SK-N-SH treated with all-trans-retinoic acid at 6 μM for 48 hours (cell line): ENCODE measurements around the gene PRUNE2.
A peak's percentile ranks its signal among the peaks of the same experiment; 100 is the strongest.

ENCODE experiments used
- ATAC-seq: fragments of 200-7000 bp; cut with Tn5 transposase; 3 replicates; pipeline ENCODE4 v1.9.1; 2020; ENCODE audit warnings: mild to moderate bottlenecking, moderate library complexity
- ARNTL ChIP-seq: fragments of 450-650 bp; formaldehyde crosslinking; IDR thresholded peaks from 2 replicates; pipeline ENCODE4 v1.5.0; 2020; ENCODE audit warnings: low read depth, mild to moderate bottlenecking, moderate library complexity, borderline replicate concordance
- CSDC2 ChIP-seq: fragments of 250-450 bp; sonication (Bioruptor Pico); IDR thresholded peaks from 2 replicates; pipeline ENCODE4 v1.5.0; 2020; ENCODE audit warnings: mild to moderate bottlenecking, moderate library complexity
- ESRRG ChIP-seq: fragments of 250-450 bp; sonication (Bioruptor Pico); IDR thresholded peaks from 2 replicates; pipeline ENCODE4 v1.6.1; 2021; ENCODE audit warnings: mild to moderate bottlenecking
- ISL1 ChIP-seq: fragments of 250-450 bp; sonication (Bioruptor Pico); IDR thresholded peaks from 2 replicates; pipeline ENCODE4 v2.1.2; 2022; ENCODE audit warnings: mild to moderate bottlenecking, moderate library complexity
- OSR1 ChIP-seq: fragments of 250-450 bp; sonication (Bioruptor Pico); IDR thresholded peaks from 2 replicates; pipeline ENCODE4 v1.8.0; 2022; ENCODE audit warnings: moderate library complexity, mild to moderate bottlenecking, inconsistent platforms
- PPARA ChIP-seq: fragments of 250-450 bp; sonication (Bioruptor Pico); IDR thresholded peaks from 2 replicates; pipeline ENCODE4 v1.5.0; 2020; ENCODE audit warnings: mild to moderate bottlenecking, borderline replicate concordance
- RARB ChIP-seq: fragments of 250-450 bp; sonication (Bioruptor Pico); IDR thresholded peaks from 2 replicates; pipeline ENCODE4 v1.8.0; 2021; ENCODE audit warnings: mild to moderate bottlenecking, moderate library complexity
- SNAI2 ChIP-seq: fragments of 250-450 bp; sonication (Bioruptor Pico); IDR thresholded peaks from 2 replicates; pipeline ENCODE4 v1.5.0; 2020; ENCODE audit warnings: mild to moderate bottlenecking, moderate library complexity
- TCF4 ChIP-seq: fragments of 250-450 bp; sonication (Bioruptor Pico); IDR thresholded peaks from 2 replicates; pipeline ENCODE4 v1.8.0; 2021; ENCODE audit warnings: mild to moderate bottlenecking, moderate library complexity, borderline replicate concordance
- TOX ChIP-seq: fragments of 250-450 bp; sonication (Bioruptor Pico); IDR thresholded peaks from 2 replicates; pipeline ENCODE4 v1.8.0; 2021; ENCODE audit warnings: mild to moderate bottlenecking, moderate library complexity, borderline replicate concordance
- ZC3H10 ChIP-seq: fragments of 250-450 bp; sonication (Bioruptor Pico); IDR thresholded peaks from 2 replicates; pipeline ENCODE4 v1.5.1; 2021; ENCODE audit warnings: mild to moderate bottlenecking, moderate library complexity
- ZFP3 ChIP-seq: fragments of 250-450 bp; sonication (Bioruptor Pico); IDR thresholded peaks from 2 replicates; pipeline ENCODE4 v1.5.0; 2020; ENCODE audit warnings: mild to moderate bottlenecking, moderate library complexity
- ZFP30 ChIP-seq: fragments of 450-650 bp; formaldehyde crosslinking; IDR thresholded peaks from 2 replicates; pipeline ENCODE4 v1.5.0; 2022; ENCODE audit warnings: mild to moderate bottlenecking, moderate library complexity
- ZNF565 ChIP-seq: fragments of 450-650 bp; formaldehyde crosslinking; conservative IDR thresholded peaks from 2 replicates; pipeline ENCODE4 v1.5.0; 2020; ENCODE audit warnings: low read depth, mild to moderate bottlenecking, moderate library complexity
- ZNF70 ChIP-seq: fragments of 450-650 bp; formaldehyde crosslinking; IDR thresholded peaks from 2 replicates; pipeline ENCODE4 v1.5.0; 2020; ENCODE audit warnings: mild to moderate bottlenecking, moderate library complexity
- ZNF8 ChIP-seq: fragments of 450-650 bp; formaldehyde crosslinking; IDR thresholded peaks from 2 replicates; pipeline ENCODE4 v1.5.0; 2020; ENCODE audit warnings: mild to moderate bottlenecking, moderate library complexity
- TF ChIP-seq, protein P1 (sequence below): fragments of 250-450 bp; sonication (Bioruptor Pico); IDR thresholded peaks from 2 replicates; pipeline ENCODE4 v1.8.0; 2020; ENCODE audit warnings: mild to moderate bottlenecking, moderate library complexity, borderline replicate concordance
- TF ChIP-seq, protein P2 (sequence below): fragments of 250-450 bp; sonication (Bioruptor Pico); IDR thresholded peaks from 2 replicates; pipeline ENCODE4 v1.8.0; 2021; ENCODE audit warnings: low read depth, mild to moderate bottlenecking, moderate library complexity, borderline replicate concordance
- TF ChIP-seq, protein P3 (sequence below): fragments of 250-450 bp; sonication (Bioruptor Pico); IDR thresholded peaks from 2 replicates; pipeline ENCODE4 v1.5.1; 2021; ENCODE audit warnings: mild to moderate bottlenecking, moderate library complexity
- TF ChIP-seq, protein P4 (sequence below): fragments of 250-450 bp; sonication (Bioruptor Pico); IDR thresholded peaks from 2 replicates; pipeline ENCODE4 v1.5.0; 2020; ENCODE audit warnings: mild to moderate bottlenecking, moderate library complexity
- TF ChIP-seq, protein P5 (sequence below): fragments of 250-450 bp; sonication (Bioruptor Pico); IDR thresholded peaks from 2 replicates; pipeline ENCODE4 v1.5.1; 2020; ENCODE audit warnings: low read depth, mild to moderate bottlenecking, moderate library complexity

The PRUNE2 gene

DNA sequence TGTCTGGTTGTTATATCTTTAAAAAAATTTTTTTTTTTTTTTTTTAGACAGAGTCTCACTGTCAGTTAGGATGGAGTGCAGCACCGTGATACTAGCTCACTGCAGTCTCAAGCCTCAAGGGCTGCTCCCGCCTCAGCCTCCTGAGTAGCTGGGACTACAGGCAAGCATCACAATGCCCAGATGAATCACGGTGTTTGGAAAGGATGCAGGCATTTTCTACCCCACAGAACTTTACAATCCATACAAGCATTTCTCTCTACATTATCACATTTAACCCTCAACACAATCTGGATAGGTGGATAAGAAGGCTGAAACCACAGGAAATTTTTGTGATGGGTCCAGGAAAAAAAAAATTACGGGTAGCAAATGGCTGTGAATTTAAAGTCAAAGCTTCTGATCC, 147.4 kb downstream of the PRUNE2 start:
- TF ChIP-seq ZNF8 (CRISPR knock-in tag) = no peak
- no peak for TF ChIP-seq PPARA (CRISPR knock-in tag)
- TF ChIP-seq ISL1 (CRISPR knock-in tag) = no peak
- TF ChIP-seq, protein P1, sequence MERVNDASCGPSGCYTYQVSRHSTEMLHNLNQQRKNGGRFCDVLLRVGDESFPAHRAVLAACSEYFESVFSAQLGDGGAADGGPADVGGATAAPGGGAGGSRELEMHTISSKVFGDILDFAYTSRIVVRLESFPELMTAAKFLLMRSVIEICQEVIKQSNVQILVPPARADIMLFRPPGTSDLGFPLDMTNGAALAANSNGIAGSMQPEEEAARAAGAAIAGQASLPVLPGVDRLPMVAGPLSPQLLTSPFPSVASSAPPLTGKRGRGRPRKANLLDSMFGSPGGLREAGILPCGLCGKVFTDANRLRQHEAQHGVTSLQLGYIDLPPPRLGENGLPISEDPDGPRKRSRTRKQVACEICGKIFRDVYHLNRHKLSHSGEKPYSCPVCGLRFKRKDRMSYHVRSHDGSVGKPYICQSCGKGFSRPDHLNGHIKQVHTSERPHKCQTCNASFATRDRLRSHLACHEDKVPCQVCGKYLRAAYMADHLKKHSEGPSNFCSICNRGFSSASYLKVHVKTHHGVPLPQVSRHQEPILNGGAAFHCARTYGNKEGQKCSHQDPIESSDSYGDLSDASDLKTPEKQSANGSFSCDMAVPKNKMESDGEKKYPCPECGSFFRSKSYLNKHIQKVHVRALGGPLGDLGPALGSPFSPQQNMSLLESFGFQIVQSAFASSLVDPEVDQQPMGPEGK (CRISPR knock-in tag) = no peak
- TF ChIP-seq ESRRG (CRISPR knock-in tag) = no peak
- TF ChIP-seq TCF4 = no peak
- no peak for TF ChIP-seq SNAI2 (CRISPR knock-in tag)
- TF ChIP-seq, protein P2, sequence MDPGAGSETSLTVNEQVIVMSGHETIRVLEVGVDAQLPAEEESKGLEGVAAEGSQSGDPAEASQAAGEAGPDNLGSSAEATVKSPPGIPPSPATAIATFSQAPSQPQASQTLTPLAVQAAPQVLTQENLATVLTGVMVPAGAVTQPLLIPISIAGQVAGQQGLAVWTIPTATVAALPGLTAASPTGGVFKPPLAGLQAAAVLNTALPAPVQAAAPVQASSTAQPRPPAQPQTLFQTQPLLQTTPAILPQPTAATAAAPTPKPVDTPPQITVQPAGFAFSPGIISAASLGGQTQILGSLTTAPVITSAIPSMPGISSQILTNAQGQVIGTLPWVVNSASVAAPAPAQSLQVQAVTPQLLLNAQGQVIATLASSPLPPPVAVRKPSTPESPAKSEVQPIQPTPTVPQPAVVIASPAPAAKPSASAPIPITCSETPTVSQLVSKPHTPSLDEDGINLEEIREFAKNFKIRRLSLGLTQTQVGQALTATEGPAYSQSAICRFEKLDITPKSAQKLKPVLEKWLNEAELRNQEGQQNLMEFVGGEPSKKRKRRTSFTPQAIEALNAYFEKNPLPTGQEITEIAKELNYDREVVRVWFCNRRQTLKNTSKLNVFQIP (CRISPR knock-in tag) = no peak
- no peak for TF ChIP-seq CSDC2 (CRISPR knock-in tag)
- no peak for TF ChIP-seq ZC3H10 (CRISPR knock-in tag)
- TF ChIP-seq, protein P3, sequence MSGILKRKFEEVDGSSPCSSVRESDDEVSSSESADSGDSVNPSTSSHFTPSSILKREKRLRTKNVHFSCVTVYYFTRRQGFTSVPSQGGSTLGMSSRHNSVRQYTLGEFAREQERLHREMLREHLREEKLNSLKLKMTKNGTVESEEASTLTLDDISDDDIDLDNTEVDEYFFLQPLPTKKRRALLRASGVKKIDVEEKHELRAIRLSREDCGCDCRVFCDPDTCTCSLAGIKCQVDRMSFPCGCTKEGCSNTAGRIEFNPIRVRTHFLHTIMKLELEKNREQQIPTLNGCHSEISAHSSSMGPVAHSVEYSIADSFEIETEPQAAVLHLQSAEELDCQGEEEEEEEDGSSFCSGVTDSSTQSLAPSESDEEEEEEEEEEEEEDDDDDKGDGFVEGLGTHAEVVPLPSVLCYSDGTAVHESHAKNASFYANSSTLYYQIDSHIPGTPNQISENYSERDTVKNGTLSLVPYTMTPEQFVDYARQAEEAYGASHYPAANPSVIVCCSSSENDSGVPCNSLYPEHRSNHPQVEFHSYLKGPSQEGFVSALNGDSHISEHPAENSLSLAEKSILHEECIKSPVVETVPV (CRISPR knock-in tag) = no peak
- TF ChIP-seq ARNTL = no peak
- TF ChIP-seq ZFP3 (CRISPR knock-in tag) = no peak
- TF ChIP-seq ZFP30 (CRISPR knock-in tag) = no peak
- TF ChIP-seq ZNF70 (CRISPR knock-in tag) = no peak
- TF ChIP-seq OSR1 (CRISPR knock-in tag) = no peak
- TF ChIP-seq RARB (CRISPR knock-in tag) = no peak
- TF ChIP-seq TOX (CRISPR knock-in tag) = no peak
- TF ChIP-seq ZNF565 (CRISPR knock-in tag) = no peak
- ATAC-seq = no peak

DNA sequence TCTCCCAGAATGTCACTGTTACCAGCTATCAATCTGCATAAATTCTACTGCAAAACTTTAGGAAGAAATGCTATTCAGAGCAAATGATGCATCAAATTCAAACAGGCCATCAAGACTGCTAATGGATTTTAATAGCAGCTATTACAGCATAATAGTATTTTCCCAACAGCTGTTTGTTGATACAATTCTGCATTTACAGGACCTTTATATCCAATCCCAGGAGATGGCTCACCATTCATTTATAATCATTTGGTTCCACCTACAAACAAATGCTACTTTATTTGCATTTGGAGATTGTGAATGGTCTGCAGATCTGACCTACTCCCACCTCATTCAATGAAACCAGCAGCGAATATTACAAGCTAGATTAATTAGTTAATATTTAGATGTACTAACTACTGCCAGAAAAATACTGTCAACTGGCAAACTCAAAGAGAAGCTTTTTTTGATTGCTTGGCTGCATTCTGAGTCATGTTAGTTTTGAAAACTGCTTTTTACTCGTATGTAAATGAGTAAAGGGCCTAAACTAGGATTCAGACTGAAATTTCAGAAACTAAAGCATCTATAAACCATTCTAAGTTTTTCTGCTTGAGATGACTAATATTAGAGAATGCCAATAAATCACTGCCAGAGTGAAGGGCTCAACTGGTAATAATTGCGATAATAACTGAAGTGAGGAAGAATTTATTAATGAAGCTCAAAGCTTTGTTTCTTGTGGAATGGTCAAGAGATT, 148.8 kb downstream of the PRUNE2 start:
- no peak for TF ChIP-seq ZFP30 (CRISPR knock-in tag)
- no peak for ATAC-seq

DNA sequence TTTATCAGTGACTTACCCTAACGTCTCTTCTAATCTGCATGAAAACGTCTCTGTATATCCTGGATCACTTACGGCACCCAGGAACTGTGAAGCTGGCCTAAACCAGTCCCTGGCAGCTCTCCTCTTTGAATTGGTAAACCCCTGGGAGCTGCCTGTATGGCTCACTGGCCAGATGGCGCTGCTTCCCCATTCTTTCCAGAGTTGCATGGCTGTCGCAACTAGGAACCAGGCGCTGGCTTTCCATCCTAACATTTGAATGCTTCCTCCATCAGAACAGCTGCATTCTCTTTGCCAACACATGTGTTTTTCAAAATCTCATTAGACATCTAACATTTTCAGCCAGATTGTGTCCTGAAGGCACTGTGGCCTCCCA, 149.7 kb downstream of the PRUNE2 start:
- TF ChIP-seq, protein P1 (CRISPR knock-in tag) = no peak
- TF ChIP-seq ZNF8 (CRISPR knock-in tag) (no peak), OSR1 (CRISPR knock-in tag) (no peak), ARNTL (no peak), ZFP3 (CRISPR knock-in tag) (no peak), TCF4 (no peak), ISL1 (CRISPR knock-in tag) (no peak), RARB (CRISPR knock-in tag) (no peak), TOX (CRISPR knock-in tag) (no peak), PPARA (CRISPR knock-in tag) (no peak), ESRRG (CRISPR knock-in tag) (no peak), ZNF70 (CRISPR knock-in tag) (no peak)
- TF ChIP-seq, protein P4, sequence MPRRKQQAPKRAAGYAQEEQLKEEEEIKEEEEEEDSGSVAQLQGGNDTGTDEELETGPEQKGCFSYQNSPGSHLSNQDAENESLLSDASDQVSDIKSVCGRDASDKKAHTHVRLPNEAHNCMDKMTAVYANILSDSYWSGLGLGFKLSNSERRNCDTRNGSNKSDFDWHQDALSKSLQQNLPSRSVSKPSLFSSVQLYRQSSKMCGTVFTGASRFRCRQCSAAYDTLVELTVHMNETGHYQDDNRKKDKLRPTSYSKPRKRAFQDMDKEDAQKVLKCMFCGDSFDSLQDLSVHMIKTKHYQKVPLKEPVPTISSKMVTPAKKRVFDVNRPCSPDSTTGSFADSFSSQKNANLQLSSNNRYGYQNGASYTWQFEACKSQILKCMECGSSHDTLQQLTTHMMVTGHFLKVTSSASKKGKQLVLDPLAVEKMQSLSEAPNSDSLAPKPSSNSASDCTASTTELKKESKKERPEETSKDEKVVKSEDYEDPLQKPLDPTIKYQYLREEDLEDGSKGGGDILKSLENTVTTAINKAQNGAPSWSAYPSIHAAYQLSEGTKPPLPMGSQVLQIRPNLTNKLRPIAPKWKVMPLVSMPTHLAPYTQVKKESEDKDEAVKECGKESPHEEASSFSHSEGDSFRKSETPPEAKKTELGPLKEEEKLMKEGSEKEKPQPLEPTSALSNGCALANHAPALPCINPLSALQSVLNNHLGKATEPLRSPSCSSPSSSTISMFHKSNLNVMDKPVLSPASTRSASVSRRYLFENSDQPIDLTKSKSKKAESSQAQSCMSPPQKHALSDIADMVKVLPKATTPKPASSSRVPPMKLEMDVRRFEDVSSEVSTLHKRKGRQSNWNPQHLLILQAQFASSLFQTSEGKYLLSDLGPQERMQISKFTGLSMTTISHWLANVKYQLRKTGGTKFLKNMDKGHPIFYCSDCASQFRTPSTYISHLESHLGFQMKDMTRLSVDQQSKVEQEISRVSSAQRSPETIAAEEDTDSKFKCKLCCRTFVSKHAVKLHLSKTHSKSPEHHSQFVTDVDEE (CRISPR knock-in tag) = no peak
- TF ChIP-seq, protein P5, sequence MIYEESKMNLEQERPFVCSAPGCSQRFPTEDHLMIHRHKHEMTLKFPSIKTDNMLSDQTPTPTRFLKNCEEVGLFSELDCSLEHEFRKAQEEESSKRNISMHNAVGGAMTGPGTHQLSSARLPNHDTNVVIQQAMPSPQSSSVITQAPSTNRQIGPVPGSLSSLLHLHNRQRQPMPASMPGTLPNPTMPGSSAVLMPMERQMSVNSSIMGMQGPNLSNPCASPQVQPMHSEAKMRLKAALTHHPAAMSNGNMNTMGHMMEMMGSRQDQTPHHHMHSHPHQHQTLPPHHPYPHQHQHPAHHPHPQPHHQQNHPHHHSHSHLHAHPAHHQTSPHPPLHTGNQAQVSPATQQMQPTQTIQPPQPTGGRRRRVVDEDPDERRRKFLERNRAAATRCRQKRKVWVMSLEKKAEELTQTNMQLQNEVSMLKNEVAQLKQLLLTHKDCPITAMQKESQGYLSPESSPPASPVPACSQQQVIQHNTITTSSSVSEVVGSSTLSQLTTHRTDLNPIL (CRISPR knock-in tag) = no peak
- TF ChIP-seq, protein P3 (CRISPR knock-in tag) = no peak
- TF ChIP-seq, all 23 proteins: peak for 0
- ATAC-seq = peak; percentile 93
